Eye (tissue), 1 donor: ENCODE data around the gene AHCYL1.

Source experiments
- DNase-seq: peaks from one replicate; pipeline ENCODE4 v3.0.0-alpha.2; 2015

AHCYL1 gene

DNA sequence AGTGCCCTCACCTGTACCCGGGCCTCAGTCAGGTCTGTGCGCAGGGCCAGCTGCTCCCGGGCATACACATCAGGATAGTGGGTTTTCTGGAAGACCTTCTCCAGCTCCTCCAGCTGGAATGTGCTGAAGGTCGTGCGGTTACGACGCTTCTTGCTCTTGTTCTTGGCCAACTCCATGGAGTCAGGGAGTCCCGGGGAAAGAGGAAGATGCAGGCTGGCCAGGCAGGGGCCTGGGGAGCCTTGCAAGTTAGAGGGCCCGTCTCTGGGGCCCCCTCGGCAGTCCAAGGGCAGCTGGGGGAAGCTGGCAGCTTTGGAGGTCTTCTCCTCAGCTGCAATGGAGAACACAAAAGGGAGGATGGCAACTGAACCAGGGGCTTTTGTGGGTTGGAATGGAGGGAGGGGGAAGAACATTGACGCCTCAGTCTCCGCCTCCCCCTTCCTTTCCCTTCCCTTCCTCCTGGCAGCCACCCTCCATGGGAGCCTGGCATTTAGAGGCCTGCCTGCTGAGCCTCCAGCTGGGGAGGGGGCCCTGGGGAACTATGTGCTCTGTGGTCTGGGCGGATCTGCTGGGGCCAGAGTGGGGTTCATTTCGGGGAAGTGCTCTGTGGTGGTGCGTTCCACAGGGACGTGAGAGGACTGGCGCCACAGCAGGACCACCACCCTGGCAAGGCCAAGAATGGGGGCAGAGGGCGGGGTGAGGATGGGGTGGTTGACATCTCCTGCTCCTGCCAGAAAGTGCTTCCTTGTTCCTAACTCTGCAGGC, 80.2 kb downstream of the AHCYL1 start:
- DNase-seq: no peak

DNA sequence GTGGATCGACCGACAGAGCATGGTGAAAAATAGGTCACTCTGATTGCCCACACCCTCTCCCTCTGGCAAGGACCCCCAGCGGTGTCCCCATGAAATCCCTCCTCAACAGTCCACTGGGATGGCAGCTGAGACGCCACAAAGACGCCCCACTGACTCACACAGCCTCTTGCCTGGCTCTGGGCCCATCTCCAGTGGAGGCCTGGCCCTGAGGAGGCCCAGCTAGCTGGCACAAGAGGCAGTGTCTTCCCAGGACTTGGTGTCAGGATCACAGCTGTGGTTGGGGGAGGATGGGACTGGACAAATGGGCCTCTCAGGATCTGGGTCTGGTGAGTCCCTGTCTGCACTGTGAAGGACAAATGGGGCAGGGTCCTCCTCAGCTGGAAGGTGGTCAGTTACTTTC, 81.3 kb downstream of the AHCYL1 start:
- no peak for DNase-seq

DNA sequence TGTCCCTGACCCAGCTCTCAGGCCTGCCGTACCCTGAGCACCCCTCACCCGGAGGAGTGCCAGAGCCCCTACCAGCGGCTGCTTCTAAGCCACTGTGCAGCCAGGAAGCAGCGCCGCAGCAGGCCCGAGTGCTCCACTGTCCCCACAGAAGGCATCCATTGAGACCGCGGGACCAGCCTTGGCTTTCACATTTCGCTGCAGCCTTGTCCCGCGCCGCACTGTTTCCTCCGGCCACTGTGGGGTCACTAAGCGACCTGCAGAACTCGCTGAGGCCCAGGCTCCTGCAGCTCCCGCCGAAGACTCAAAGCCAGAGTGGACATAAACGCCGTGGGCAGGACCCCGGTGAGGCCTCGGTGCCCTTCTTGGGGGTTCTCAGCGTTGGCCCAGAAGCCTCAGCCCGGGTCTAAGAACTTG, 82.9 kb downstream of the AHCYL1 start:
- no peak for DNase-seq

DNA sequence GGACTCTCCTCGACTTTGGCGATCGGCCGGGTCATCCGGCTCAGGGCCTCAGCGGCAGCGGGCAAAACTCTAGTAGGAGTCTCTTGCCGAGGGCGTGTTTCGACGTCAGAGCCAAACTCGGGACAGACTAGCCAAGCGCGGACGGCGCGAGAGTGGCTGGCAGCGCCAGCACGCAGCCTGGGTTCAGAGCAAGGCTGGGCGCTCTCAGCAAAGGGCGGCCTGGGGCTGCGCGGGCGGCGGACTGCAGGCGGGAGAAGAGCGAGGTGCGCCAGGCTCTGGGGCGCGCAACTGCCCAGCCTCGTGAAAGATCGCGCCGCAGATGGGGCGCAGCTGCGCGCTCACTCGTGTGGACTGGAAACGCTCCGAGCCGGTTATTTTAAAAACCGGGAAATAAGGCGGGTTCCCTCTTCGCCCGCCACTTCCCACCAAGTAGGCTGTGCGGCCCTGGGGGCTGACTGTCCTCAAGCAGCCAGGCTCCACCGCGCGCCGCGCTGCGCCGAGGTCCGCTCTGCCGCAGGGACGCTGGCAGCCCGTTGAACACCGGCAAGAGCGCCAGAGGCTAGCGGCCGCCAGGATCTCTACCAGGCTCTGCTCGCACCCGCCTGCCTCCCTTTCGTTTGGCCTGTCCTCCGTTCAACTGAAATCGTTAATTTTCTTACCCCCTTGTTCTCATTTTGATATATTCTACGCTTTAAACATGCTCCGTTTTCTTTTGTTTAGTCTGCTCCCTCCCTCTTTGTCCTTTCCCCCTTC, 83.5 kb downstream of the AHCYL1 start:
- DNase-seq: peak; percentile 80

DNA sequence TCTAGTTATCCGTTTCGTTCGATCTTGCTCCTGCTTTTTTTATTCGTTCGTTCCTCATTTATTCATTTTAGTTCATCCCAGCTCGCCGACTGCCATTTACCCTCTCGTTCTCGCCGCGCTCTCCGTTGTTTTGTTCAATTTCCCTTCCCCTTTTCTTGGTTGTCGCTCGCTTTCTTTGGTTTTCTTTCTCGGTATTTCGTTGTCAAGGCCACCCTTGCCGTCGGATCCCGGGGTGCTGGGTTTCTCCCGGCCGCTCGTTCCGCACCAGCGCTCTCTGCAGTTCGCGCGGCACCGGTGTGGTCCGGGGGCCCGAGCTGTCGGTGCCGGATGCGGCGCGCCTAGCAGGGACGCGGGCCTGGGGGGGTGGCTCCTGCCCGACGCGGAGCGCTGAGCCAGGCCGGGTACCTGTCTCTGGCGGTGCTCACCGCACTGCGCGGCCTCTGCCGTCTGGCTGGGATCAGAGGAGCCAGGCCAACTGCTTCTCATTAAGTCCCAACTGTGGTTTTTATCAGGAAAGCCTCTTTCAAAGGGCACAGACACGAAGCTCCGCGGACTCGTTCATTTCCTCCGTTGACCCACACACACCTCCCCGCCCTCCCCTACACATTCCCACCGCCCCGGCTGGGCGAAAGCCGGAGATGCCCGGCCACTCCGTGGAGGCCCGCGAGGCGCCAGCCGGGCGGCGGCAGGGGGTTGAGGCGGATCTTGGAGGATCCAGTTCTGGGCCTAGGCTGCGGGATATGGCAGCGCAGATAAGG, 84.3 kb downstream of the AHCYL1 start:
- DNase-seq: peak; percentile 83

DNA sequence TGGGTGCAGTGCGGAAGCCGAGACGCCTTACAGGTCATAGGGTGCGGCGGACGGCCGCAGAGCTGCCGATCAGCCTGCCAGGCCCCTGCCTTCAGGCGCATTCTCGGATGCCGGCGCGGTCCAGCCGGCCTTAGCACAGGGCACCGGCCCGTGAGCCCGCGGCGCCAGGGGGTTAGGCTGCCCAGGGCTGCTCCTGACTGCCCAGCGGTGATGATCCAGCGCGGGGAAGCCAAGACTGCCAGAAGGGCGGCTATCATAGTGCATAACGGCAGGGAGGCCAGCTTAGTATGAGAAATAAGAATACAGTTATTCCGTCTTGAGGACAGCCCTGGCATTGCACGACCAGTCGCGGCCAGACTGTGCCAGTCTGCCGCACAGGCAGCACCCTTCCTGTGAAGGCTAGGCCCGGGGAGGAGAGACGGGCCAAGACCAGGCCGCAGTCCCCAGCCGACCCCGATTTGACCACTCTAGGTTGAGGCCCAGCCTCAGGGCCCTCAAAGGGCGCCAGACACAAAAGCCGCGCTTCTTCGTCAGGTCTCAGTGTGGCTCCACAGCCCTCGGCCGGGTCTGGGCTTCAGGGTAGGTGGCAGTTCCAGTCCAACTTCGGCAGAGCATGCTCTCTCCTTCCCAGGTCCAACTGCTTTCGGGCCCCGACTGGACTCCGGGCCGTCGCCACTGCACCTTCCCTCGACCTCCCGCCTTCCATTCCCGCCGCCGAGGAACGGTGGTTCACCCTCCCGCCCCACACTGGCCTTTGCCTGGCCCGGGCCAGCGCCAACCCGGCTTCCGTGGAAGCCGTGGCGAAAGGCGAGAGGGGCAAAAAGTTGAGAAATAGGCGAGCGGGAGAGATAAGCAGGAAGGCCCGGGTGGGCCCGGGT, 85.1 kb downstream of the AHCYL1 start:
- peak; percentile 71 for DNase-seq

DNA sequence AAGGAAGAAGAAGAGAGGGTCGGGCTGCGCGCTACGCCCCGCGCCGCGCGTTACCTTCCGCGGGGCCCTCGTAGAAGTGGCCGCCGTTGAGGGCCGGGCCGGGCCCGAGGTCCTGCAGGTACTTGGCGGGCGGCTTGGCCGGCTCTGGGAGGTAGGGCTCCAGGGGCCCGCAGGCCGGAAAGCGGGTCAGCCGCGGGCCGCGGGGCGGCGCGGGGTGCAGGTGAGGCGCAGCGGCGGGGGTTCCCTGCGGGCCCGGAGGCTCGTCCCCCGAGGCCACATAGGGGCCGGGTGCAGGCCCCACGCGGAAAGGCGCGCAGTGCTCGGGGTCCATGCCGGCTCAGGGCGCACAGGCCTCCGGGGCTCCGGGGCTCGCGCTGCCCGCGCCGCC, 85.7 kb downstream of the AHCYL1 start:
- DNase-seq: no peak

DNA sequence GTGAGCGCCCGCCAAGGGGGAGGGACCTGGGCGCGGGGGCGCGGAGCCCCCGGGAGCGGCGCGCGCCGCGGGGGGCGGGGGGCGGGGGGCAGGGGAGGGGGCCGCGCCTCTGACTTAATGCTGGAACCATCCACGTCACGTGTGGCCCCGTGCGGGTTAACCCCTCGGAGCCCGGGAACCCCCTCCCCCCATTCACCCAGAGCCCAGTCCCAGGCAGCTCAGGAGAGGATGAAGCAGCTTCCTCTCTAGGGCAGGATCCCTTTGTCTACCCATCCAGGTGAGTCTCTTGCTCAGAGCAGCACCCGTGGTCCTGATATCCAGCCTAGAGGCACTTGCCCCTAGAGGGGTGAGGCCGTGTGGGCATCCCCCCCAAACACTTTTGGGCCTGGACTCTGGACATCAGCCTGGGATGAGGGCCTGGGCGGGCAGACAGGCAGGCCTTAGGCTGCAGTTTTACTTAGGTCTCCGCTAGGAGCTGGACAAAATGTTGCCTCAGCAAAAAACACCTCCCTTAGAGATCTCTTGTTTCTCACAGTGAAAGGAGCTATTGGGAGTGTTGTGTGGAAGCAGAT, 86.2 kb downstream of the AHCYL1 start, which contains the start of gene ALX3:
TSS of gene ALX3 (minus strand) at position 2 of the 572 bp plus-strand sequence. CDS start 60 bp downstream, outside the sequence.
- peak; percentile 51 for DNase-seq
